Middle frontal gyrus (tissue), 1 donor: ENCODE results near the gene VWC2.
"Not testable (repeated sequence)": the region's sequence is repeated elsewhere in the genome, so short reads cannot be mapped to it uniquely, and the experiment has no call there.

Source experiments
- DNase-seq: peaks from one replicate; pipeline ENCODE4 v3.0.0-alpha.2; 2015; ENCODE audit warnings: low spot score; ENCODE audit errors: extremely low spot score

VWC2 gene

DNA sequence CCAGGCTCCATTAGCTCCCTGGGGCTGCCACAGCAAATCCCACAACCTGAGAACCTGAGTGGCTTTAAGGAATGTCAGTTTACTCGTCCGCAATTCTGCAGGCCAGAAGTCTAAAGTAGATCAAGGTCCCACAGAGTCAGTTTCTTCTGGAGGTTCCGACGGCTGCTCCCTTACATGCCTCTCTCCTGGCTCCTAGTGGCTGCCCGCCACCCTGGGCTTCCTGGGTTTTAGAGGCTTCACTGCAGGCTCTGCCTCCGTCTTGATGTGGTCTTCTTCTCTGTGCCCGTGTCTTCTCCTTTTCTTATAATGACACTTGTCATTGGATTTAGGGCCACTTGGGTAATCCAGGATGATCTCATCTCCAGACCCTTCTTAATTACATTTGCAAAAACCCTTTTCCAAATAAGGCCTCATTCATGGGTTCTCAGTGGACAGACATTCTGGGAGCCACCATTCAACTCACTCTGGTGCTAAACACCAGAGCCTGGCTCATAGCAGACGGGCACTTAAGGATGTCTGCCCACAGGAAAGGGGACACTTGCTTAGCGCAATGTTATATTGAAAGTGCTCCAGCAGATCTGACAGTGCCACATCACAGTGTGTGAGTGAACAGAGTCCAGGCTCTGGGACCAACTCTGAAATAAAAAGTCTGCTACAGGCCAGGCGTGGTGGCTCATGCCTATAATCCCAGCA, 77.6 kb downstream of the VWC2 start:
- DNase-seq, result no peak

- DNase-seq, result not testable (repeated sequence)
Measured at GRCh38 chr7:49851614-49851934, 78.1 kb downstream of the VWC2 start.

DNA sequence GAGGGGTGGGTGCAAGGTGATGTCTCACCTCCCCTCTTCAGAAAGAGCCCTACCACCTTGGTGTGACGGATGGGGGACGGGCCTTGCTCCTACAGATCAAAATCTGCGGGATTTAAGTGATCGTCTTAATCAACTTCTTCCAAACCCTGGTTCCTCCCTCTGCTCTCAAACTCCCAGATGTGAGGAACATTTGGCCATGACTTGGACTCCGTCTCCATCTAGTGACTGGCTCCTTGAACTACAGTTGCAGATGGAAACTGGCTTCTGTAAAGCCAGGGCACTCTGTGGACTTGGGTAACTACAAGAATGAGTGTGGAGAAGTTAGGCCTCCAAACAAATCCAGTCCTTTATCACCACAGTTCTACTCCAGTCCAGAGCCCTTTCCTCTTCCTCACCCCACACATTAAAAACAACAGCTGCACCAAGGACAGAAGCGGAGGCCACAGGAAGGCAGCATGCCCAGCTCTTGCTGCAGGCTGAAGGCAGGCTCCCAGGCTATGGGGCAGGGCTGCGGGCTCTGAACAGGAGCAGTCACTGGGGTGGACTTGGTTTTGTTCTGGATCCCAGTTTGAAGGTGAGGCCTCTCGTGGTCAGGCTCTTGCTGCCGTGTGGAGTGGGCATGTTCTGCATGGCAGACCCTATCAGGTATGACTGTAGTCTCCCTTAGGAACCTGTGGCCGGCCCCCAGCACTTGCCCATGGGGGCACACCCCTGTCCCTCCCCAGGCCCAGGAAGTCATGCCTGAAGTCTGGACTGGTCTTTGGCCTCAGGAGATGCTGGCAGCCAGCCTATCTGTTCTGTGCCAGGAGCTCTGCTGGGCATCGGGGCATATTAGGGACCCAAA, 79.4 kb downstream of the VWC2 start:
- DNase-seq, result peak; percentile 49

- DNase-seq, result no peak
Measured at GRCh38 chr7:49855281-49855980, 82.0 kb downstream of the VWC2 start.

DNA sequence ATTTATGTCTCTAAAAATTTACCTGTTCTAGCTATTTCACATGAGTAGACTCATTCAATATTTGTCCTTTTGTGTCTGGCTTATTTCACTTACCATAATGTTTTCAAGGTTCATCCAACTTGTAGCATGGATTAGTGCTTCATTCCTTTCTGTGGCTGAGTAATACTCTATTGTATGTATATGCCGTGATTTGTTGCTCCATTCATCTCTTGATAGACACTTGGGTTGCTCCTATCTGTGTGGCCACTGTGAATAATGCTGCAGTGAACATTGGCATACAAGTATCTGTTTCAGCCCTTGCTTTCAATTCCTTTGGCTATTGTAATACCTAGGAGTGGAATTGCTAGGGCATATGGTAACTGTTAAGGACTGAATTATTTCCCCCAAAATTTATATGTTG, 86.9 kb downstream of the VWC2 start:
- DNase-seq, result no peak

DNA sequence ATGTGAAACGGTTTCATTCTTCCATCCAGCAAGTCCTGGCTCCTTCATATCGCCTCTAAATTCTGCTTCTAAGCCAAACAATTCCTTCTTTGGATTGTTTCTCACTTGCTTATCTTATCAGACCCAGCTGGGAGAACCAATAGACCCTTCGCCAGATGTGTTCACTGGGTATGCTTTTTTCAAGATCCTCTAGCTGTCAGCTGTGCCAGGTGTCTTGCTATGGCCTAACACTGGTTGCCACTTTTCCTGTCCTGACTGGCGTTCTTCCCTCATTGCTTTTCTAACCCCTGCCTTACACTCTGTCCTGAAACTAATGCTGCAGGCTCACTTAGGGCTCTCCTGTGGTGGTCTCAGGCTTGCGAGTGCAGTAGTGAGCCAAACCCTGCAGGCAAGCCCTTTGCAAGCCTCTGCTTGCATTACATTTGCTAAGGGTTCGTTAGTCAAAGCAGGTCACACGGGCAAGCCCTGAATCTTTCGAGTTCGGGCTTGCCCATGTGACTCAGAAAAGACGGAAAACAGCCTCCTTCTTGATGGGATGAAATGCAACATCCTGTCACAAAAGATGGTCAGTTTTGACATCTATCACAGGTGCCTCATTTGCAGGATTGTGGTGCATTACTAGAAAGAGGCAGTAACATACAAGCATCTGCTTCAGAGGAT, 92.8 kb downstream of the VWC2 start:
- no peak for DNase-seq

- DNase-seq, result no peak
Measured at GRCh38 chr7:49866910-49867309, 93.5 kb downstream of the VWC2 start.

DNA sequence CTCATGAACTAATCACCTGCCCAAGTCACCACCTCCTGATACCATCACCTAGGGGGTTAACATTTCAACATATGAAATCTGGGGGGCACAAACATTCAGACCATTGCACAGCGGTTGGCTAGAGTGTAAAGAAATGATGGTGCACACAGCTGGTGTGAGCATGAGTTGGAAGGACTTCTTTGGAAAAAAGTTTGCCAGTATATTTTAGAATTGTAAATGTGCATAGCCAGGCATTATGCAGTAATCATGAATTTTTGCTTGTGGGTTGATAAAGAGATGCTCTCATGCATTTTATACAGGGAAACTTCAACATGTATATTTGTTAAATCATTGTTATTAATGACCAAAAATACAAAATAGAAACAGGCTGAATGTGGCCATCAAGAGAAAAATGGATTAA, 100.0 kb downstream of the VWC2 start:
- DNase-seq, result no peak

GRCh38 chr7:49875336-49875735, 101.9 kb downstream of the VWC2 start:
- DNase-seq, result no peak

GRCh38 chr7:49876202-49876601, 102.8 kb downstream of the VWC2 start:
- no peak for DNase-seq

DNA sequence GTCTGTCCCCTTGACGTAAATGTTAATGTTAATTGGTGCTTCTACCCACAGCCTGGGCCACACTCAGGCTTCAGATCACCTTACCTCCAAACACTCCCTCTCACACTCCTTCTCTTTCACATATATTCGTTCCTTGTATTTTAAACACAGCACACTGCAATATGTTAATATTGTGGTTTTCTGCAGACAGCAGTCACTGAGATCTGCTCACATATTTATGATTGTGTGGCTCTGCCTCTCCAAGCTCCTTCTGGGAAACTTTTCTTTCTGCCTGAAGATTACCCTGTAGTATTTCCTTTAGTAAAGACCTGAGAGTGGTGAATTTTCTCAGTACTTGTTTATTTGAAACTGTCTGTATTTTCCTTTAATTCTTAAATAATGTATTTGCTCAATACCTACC, 104.7 kb downstream of the VWC2 start:
- DNase-seq, result no peak

- DNase-seq, result no peak
Measured at GRCh38 chr7:49878627-49879026, 105.2 kb downstream of the VWC2 start.

- no peak for DNase-seq
Measured at GRCh38 chr7:49883933-49884332, 110.5 kb downstream of the VWC2 start.

GRCh38 chr7:49885593-49886285, 112.3 kb downstream of the VWC2 start:
- no peak for DNase-seq

DNA sequence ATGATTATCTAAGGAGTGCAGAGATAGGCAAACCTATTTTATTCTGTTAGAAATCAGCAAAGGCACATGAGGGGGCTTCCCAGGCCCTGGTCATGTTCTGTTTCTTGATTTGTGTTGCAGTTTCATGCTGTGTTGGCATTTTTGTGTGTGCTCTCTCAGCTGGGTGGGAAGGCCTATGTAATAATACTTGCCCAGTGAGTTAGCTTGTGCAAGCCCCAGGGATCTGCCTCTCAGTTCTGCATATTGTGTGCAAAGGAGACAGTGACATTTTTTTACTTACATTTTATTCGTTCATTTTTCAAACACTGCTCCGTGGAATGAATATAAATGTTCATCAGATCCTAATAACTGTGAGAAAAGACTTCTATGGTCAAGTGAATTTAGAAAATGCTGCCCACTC, 119.0 kb downstream of the VWC2 start:
- no peak for DNase-seq

- no peak for DNase-seq
Measured at GRCh38 chr7:49893131-49893530, 119.7 kb downstream of the VWC2 start.

DNA sequence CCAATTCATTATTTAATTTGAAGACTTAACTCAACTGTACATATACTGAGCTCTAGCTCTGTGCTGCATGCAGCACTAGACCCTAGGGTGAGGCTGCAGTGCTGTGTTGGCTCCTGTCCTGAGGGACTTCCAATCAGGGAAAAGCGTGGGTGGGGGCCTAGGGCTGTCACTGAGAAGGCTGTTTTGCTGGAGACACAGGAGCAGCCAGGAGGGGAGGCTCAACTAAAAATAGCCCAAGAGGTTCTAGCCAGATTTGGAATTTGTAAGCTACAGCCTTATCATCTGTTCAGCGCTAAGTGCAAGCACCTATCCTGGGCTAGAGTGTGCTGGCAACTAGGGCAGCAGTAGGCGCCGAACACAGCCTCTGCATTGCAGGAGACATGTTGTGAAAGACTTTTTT, 121.1 kb downstream of the VWC2 start:
- DNase-seq, result no peak

GRCh38 chr7:49911909-49912308, 138.5 kb downstream of the VWC2 start:
- DNase-seq, result no peak

- DNase-seq, result no peak
Measured at GRCh38 chr7:49926720-49927119, 153.3 kb downstream of the VWC2 start.

- no peak for DNase-seq
Measured at GRCh38 chr7:49927631-49928030, 154.2 kb downstream of the VWC2 start.

DNA sequence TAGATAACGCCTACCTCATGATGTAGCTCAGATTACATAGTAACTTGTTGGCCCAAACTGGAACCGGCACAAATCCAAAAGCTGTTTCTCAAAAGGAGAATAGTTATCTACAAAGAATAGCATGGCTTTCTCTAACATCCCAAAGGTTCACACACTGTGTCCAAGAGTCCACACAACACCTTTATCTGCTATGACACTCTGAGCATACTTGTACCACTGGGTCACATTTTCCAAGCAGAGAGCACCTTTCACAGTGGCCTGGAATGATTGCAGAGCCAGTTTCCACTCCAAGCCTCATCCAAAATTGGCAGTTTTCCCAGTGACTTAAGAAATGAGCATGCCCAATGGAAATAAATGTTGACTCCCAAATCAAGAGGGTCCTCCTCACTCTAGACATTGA, 155.3 kb downstream of the VWC2 start:
- no peak for DNase-seq
